NCI-H526 (cell line): Measurements from ENCODE around the gene PEF1.

Experiments
- DNase-seq, 2 experiments: peaks; one replicate each; lab custom pipeline; 2025; lab: John Stamatoyannopoulos, UW

PEF1 gene

GRCh38 chr1:31653717-31654473 is 9.2 kb upstream of the PEF1 start:
- DNase-seq: no peak

GRCh38 chr1:31652891-31653499 is 8.3 kb upstream of the PEF1 start:
- DNase-seq: no peak

- no peak for DNase-seq
These were observed 7.1 kb upstream of the PEF1 start for GRCh38 chr1:31651766-31652165.

- DNase-seq: no peak
These were observed 6.4 kb upstream of the PEF1 start for GRCh38 chr1:31651089-31651420.

- no peak for DNase-seq
These were observed 5.7 kb upstream of the PEF1 start for GRCh38 chr1:31650161-31651088.

- no peak for DNase-seq
These were observed 4.1 kb upstream of the PEF1 start for GRCh38 chr1:31648641-31649357.

GRCh38 chr1:31648190-31648589 is 3.5 kb upstream of the PEF1 start:
- no peak for DNase-seq

- DNase-seq: no peak
These were observed 2.4 kb upstream of the PEF1 start for GRCh38 chr1:31647106-31647505.

- no peak for DNase-seq
These were observed 1.7 kb upstream of the PEF1 start for GRCh38 chr1:31646259-31646960.

GRCh38 chr1:31645274-31645568 is 545 bp upstream of the PEF1 start:
- no peak for DNase-seq

- DNase-seq: peak in 1 of 2 experiments; percentile 50
These were observed 608 bp downstream of the PEF1 start for GRCh38 chr1:31643976-31644559.

GRCh38 chr1:31642897-31643296 is 1.8 kb downstream of the PEF1 start:
- no peak for DNase-seq

- DNase-seq: no peak
These were observed 2.3 kb downstream of the PEF1 start for GRCh38 chr1:31642366-31642765.

GRCh38 chr1:31640964-31641363 is 3.7 kb downstream of the PEF1 start:
- DNase-seq: no peak

GRCh38 chr1:31640179-31640578 is 4.5 kb downstream of the PEF1 start:
- no peak for DNase-seq

- no peak for DNase-seq
These were observed 5.1 kb downstream of the PEF1 start for GRCh38 chr1:31639543-31639942.

- DNase-seq: no peak
These were observed 6.6 kb downstream of the PEF1 start for GRCh38 chr1:31637915-31638673.

- no peak for DNase-seq
These were observed 11.6 kb downstream of the PEF1 start for GRCh38 chr1:31633117-31633516.

- DNase-seq: no peak
These were observed 12.0 kb downstream of the PEF1 start for GRCh38 chr1:31632649-31633048.

- DNase-seq: no peak
These were observed 15.6 kb downstream of the PEF1 start for GRCh38 chr1:31628931-31629556.
